GM19467 (cell line): ENCODE results near the gene DNAJA1.

Source experiments
- ATAC-seq: cut with Tn5 transposase; IDR thresholded peaks from one replicate; pipeline ENCODE4 v1.9.1; 2021; ENCODE audit warnings: mild to moderate bottlenecking, moderate library complexity; ENCODE audit not compliant: unreplicated experiment

DNAJA1 gene

GRCh38 chr9:33025572-33026342 lies 684 bp downstream of the DNAJA1 start:
- peak; percentile 29 for ATAC-seq

DNA sequence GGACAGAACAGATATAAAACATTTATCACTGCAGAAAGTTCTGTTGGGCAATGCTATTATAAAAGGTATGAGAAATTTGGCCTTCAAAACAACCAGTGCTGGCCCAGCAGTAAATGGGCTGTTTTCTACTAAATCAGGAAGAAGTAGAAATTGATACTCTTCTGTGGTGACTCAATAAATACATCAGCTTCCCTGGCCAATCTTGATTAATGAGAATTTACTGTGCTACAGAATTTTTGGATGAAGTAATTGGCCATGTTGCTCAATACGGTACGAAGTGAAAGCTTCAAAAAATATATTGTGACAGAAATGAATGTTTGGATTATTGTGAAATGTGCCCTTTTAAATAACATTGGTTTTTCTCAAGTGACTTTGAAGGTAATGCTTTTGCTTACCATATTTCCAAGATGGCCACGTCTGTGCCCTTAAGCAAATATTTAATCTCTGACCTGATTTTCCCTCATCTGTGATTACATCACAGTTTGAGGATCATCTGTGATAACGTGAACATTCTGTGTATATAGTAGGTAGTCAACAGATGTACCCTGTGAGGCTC lies 4.2 kb downstream of the DNAJA1 start:
- no peak for ATAC-seq

- ATAC-seq: no peak
Observed at GRCh38 chr9:33030285-33030684, 5.2 kb downstream of the DNAJA1 start.

DNA sequence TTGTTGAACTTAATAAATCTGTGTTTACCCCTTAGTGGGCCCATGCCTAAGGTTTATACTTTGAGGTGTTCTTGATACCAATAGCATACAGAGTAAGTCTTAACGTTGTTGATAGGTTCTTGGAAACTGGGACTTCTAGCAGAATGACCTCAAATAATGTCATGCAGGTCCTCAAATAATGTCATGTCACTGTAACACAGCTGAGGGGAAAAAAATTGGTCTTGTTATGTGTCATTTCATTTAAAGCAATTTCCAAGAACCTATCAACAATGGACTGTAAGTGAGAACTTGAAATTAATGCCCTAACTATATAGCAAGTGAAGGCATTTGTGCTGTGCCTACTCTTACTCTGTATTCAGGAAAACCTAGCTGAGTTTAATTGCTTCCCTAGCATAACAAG lies 7.2 kb downstream of the DNAJA1 start:
- no peak for ATAC-seq

DNA sequence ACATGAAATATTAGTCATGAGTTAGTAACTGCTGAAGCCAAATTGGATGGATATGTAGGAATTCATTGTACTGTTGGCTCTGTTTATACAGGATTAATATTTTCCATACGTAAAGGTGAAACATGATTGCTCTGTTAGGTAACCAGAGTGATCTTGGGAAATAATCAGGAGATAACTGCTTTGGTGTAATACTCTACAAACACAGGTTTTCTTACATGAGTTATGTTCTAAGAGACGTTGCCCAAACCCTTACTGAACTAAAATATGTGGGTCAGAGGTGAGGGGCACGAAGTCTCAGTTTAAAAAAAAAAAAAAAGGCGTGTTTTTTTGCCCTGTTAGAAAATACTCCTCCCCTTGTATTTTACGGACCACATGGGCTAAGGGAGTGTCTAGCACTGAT lies 7.8 kb downstream of the DNAJA1 start:
- ATAC-seq: no peak

DNA sequence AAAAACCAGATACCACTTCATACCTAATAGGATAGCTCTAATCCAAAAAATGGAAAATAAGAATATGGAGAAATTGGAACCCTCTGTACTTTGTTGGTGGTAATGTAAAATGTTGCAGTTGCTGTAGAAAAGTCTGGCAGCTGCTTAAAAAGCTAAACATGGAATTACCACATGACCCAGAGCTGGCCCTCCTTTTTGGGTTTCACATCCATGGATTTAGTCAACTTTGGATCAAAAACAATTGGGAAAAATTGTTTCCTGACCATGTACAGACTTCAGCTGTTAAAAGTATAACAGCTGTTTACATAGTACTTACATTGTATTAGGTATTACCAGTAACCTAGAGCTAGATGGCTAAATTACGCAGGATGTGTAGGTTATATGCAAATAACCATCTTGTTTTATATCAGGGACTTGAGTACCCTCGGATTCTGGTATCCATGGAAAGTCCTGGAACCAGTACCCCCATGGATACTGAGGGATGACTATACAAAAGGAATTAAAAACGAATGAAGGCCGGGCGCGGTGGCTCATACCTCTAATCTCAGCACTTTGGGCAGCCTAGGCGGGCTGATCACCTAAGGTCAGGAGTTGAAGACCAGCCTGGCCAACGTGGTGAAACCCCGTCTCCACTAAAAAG lies 15.8 kb downstream of the DNAJA1 start:
- ATAC-seq: no peak

DNA sequence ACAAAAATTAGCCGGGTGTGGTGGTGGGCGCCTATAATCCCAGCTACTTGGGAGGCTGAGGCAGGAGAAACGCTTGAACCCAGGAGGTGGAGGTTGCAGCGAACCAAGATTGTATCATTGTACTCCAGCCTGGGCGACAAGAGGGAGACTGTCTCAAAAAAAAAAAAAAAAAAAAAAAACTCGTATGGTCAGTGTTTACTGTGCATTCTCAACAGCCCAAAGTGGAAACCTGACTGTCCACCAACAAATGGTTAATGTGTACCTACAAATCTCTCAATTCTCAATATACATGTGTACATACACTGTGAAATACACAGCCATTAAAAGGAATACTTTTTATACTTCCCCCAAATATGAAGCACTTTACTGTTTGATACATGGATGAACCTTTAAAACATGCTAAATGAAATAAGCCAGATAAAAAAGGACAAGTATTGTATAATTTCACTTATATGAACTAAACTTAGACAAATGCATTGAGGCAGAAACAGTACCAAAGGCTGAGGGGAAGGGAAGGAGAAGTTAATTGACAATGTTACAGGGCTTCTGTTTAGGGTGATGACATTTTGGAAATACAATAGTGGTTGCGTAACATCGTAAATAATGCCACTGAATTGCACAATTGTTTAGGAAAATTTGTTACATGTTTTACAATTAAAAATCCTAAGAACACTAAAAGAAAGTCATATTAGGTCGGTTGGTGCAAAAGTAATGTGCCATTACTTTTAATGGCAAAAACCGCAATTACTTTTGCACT lies 16.5 kb downstream of the DNAJA1 start:
- no peak for ATAC-seq

DNA sequence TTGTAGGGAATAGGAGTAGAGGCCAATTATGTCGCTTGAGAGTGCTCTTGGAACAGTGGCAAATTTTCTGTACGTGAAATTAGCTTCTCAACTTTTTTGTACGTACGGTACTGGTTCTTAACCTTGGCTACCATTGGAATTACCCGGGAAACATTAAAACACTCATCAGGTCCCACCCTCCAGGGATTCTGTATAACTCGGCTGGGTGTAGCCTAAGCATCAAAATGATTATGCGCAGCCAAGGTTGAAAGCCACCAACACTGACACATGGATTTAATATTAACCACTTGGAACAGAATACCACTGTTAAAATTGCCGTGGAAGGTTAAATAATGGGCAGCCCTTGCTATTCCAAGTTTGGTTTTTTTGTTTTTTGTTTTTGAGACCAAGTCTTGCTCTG lies 17.4 kb downstream of the DNAJA1 start:
- no peak for ATAC-seq

DNA sequence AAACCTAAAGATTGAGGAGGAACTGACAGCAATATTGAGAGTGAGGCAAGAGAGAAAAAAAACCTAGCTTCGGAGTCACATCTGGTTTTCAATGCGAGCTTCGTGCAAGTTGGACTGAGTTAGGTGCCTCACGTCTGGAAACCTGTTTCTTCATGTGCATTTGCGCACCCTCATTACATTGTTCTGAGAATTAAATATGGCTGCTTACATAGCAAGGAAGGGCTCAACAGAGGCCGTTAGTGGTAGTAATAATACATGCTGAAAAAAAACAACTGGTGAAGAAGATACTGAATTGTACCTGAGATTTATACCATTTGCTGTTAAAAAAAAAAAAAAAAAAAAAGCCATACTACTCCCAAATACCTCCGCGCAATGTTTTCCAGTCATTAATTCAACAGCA lies 18.6 kb downstream of the DNAJA1 start:
- ATAC-seq: no peak

GRCh38 chr9:33044162-33044673 lies 19.1 kb downstream of the DNAJA1 start:
- ATAC-seq: peak; percentile 75

GRCh38 chr9:33044677-33045282 lies 19.7 kb downstream of the DNAJA1 start:
- ATAC-seq: no peak

DNA sequence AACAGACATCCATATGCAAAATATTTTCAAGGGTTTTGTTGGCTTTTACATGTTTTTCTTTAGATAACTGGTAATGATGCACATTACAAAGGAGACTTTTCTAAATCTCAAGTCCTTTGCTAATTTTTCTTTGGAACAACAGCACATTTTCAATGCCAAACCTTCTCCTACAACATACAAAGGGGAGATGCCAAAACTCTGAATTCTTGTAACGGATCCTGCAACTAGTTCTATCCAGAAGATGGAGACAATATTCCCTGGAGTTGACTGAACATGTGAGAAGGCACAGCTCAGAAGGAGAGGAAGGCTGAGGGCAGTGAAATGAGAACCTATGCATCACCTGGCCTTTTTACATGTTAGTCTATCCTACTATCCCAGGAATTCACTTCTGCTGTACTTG lies 21.0 kb downstream of the DNAJA1 start:
- no peak for ATAC-seq

GRCh38 chr9:33048054-33048465 lies 23.0 kb downstream of the DNAJA1 start:
- ATAC-seq: no peak

GRCh38 chr9:33049680-33050361 lies 24.7 kb downstream of the DNAJA1 start:
- peak; percentile 49 for ATAC-seq

DNA sequence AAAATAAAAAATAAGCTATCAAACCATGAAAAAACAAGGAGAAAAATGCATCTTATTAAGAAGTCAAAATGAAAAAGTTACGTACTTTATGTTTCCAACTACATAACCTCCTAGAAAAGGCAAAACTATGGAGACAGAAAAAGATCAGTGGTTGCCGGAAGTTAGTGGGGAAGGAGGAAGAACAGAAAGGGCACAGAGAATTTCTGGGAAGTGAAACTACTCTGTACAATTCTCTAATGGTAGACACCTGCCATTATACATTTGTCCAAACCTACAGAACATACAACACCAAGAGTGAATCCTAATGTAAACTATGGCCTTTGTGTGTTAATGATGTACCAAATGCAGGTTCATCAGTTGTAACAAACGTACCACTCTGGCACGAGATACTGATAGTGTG lies 26.1 kb downstream of the DNAJA1 start:
- no peak for ATAC-seq

DNA sequence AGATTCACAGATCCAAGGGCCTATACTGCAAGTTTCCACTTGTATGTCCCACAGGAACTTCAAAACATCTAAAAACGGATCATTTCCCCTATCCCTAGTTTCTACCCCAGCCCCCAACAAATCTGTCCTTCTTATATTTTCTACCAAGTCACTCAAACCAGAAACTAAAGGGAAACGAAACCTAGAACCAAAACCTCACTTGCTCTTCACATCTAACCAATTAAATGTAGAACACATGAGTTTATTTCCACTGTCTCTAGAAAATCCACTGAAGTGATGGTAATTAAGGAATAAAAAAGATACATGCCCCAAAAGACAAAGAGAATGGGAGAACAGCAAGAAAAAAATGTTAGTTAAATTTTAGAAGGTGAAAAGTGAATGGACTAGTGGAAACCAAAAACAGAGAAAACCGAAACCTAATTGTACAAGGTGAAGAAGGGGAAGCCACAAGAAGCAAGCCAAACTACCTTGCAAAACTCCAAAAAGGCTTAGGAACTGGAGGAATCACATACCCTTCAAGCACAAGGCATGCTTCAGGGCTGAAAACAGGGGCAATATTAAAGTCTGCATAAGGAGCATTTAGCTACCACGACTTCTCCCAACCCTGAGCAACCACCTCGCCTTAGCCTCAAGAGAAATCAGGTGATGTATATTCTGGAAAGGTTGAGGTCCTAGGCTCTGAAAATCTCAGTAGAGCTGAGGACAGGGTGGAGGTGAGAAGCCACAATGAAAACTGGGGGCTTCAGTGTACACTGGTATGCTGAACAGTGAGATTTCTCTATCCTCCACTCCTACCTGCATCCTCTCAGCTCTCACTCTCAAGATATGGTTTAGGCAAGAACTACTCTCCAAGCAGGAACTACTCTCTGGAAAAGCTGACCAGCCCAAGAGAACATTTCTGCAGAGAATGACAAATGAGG lies 40.3 kb downstream of the DNAJA1 start:
- peak; percentile 59 for ATAC-seq

- ATAC-seq: no peak
Observed at GRCh38 chr9:33068991-33069390, 43.9 kb downstream of the DNAJA1 start.

DNA sequence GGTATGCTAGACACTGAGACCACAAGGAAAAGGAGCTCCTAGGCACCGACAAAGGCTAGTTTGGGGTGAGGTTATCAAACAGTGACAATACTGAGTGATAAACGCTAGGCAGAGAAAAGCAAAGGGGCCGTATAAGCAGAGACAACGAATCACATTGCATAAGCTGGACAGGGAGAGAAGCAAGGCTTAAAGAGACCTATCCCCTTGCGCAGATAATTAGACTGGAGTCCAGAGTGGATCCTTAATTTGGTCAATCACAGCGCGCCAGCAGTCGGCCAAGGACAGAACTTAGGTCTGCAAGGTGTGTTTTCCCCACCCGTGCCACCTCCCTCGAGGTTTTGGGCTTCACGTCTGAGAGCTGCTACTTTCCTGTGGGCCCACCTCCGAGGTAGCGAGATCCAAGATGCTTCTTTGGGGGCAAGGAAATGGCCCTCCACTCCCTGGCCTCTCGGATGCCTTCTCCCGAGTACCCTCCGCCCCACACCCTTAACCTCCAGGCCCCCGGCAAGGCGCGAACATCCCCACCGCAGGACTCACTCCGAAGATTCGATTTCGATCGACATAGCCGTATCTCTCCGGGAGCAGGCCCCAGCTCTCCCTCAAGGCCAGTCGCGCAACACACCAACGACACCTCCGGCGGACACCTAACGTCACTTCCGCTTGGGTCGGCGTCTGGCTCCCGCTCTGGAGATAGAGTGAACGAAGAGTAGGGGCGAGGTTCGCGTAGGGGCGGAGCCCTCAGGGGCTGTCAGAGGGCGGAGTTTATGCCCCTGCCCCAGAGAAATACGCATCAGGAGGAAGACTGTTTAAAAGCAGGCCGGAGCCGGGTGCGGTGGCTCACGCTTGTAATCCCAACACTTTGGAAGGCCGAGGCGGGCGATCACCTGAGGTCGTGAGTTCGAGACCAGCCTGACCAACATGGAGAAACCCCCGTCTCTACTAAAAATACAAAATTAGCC lies 51.3 kb downstream of the DNAJA1 start, which contains the start of gene SMU1:
Gene SMU1 (minus strand): TSS at position 629 of the 959 bp plus-strand sequence. CDS start 66 bp downstream, at position 563.
- ATAC-seq: peak; percentile 99
